Measurements from ENCODE around the gene TAAR9.

Gene TAAR9

GRCh38 chr6:132537977-132538376 lies at the start of gene TAAR9:
Gene TAAR9, plus strand, starts transcription at chr6:132538277. Its CDS starts 13 bp downstream, at chr6:132538290.
- DNase-seq, result no peak

- no peak for DNase-seq
Measured at GRCh38 chr6:132489376-132489775, 48.7 kb upstream of the TAAR9 start.

GRCh38 chr6:132490024-132490423 lies 48.1 kb upstream of the TAAR9 start:
- DNase-seq, result no peak

GRCh38 chr6:132490478-132491204 lies 47.4 kb upstream of the TAAR9 start:
- no peak for DNase-seq

- peak; percentile 56 for DNase-seq
Measured at GRCh38 chr6:132491303-132491702, 46.8 kb upstream of the TAAR9 start.

- DNase-seq, result no peak
Measured at GRCh38 chr6:132491881-132492280, 46.2 kb upstream of the TAAR9 start.

- DNase-seq, result no peak
Measured at GRCh38 chr6:132494954-132495353, 43.1 kb upstream of the TAAR9 start.

- DNase-seq, result no peak
Measured at GRCh38 chr6:132495604-132496079, 42.4 kb upstream of the TAAR9 start.

GRCh38 chr6:132496519-132497180 lies 41.4 kb upstream of the TAAR9 start:
- no peak for DNase-seq

- DNase-seq, result no peak
Measured at GRCh38 chr6:132498638-132499037, 39.4 kb upstream of the TAAR9 start.

GRCh38 chr6:132499757-132500156 lies 38.3 kb upstream of the TAAR9 start:
- no peak for DNase-seq

- no peak for DNase-seq
Measured at GRCh38 chr6:132504757-132505156, 33.3 kb upstream of the TAAR9 start.

- no peak for DNase-seq
Measured at GRCh38 chr6:132505158-132505557, 32.9 kb upstream of the TAAR9 start.

GRCh38 chr6:132506461-132506860 lies 31.6 kb upstream of the TAAR9 start:
- DNase-seq, result no peak

GRCh38 chr6:132506869-132507808 lies 30.9 kb upstream of the TAAR9 start:
- DNase-seq, result no peak

GRCh38 chr6:132511210-132511830 lies 26.8 kb upstream of the TAAR9 start:
- no peak for DNase-seq

GRCh38 chr6:132511831-132512220 lies 26.3 kb upstream of the TAAR9 start:
- no peak for DNase-seq

GRCh38 chr6:132512342-132512637 lies 25.8 kb upstream of the TAAR9 start:
- DNase-seq, result no peak

- peak; percentile 87 for DNase-seq
Measured at GRCh38 chr6:132512638-132513632, 25.1 kb upstream of the TAAR9 start, which contains the start of gene STX7. Gene STX7, minus strand, starts transcription at chr6:132513116. Its CDS starts 9,586 bp downstream, at chr6:132503530.

- DNase-seq, result peak; percentile 51
Measured at GRCh38 chr6:132513831-132514545, 24.1 kb upstream of the TAAR9 start.

GRCh38 chr6:132515386-132515785 lies 22.7 kb upstream of the TAAR9 start:
- no peak for DNase-seq

Data from fibroblast of upper back skin (primary cell).